Central memory CD8-positive, alpha-beta T cell (primary cell): Measurements from ENCODE around the gene TMEM184A.
"Not testable (repeated sequence)": the region's sequence is repeated elsewhere in the genome, so short reads cannot be mapped to it uniquely, and the experiment has no call there.

Experiments
- ATAC-seq: fragments of 150-1000 bp; cut with Tn5 transposase; replicated peaks from 2 replicates; pipeline ENCODE4 v1.10.0; 2022; ENCODE audit warnings: mild to moderate bottlenecking, moderate FRiP score, moderate number of reproducible peaks; ENCODE audit not compliant: poor library complexity, severe bottlenecking; ENCODE audit errors: extremely low read depth
- DNase-seq, 2 donors: peaks; one replicate each; pipeline ENCODE4 v3.0.0; 2021; ENCODE audit warnings: low spot score in 2 of 2
- H3K27ac Mint-ChIP-seq: one replicate; pipeline ENCODE4 v1.8.0; 2022; ENCODE audit warnings: low read depth, mild to moderate bottlenecking, moderate library complexity, mixed read lengths
- H3K27me3 Mint-ChIP-seq: one replicate; pipeline ENCODE4 v1.8.0; 2022; ENCODE audit warnings: mixed read lengths
- H3K36me3 Mint-ChIP-seq: one replicate; pipeline ENCODE4 v1.8.0; 2022; ENCODE audit warnings: mild to moderate bottlenecking, moderate library complexity, mixed read lengths; ENCODE audit not compliant: insufficient read depth
- H3K4me1 Mint-ChIP-seq: one replicate; pipeline ENCODE4 v1.8.0; 2022; ENCODE audit warnings: mixed read lengths
- H3K4me3 Mint-ChIP-seq: one replicate; pipeline ENCODE4 v1.8.0; 2022; ENCODE audit warnings: mild to moderate bottlenecking, moderate library complexity, mixed read lengths
- H3K9me3 Mint-ChIP-seq: one replicate; pipeline ENCODE4 v1.8.0; 2022; ENCODE audit warnings: mixed read lengths

TMEM184A gene

DNA sequence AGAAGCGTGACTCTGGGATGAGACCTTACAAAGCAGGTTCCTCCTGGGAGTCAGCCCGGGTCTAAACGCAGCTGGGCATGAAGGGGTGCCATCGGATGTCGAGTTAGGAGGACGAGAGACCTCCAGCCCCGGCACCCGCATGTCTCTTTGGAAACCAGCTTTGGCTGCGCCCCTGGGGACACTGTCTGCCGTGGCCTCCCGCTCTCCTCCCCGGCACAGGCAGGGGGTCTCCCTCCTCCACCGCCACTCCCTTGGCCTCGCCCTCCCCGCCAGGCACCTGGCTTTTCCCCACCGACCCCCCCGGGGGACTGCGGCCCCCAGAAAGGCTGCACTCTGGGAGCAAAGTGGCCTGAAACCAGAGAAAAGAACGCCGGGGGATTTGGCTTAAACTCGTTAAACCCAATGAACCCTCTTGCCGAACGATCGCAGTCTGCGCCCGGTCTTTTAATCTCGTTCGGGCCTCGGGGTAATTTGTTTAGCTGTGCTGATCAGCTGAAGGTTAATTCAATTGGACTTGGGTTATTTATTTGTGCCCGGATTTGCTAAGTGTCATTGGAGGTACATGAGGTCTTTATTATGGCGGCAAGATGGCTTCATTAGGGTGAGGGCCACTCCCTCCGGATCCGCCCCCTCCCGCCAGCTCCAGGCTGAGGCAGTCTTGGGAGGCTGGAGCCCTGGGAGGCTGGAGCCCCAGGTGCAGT is 30.3 kb upstream of the TMEM184A start:
- no peaks in the 10 kb centered on the region for H3K9me3 Mint-ChIP-seq
- H3K4me1 Mint-ChIP-seq = peaks cover under 1% of the 10 kb centered on the region
- H3K27ac Mint-ChIP-seq = no peak overlapping the region
- DNase-seq = no peak
- H3K36me3 Mint-ChIP-seq = no peaks in the 10 kb centered on the region
- H3K27me3 Mint-ChIP-seq = peaks cover 37% of the 10 kb centered on the region
- no peak for ATAC-seq
- H3K4me3 Mint-ChIP-seq = no peak overlapping the region

DNA sequence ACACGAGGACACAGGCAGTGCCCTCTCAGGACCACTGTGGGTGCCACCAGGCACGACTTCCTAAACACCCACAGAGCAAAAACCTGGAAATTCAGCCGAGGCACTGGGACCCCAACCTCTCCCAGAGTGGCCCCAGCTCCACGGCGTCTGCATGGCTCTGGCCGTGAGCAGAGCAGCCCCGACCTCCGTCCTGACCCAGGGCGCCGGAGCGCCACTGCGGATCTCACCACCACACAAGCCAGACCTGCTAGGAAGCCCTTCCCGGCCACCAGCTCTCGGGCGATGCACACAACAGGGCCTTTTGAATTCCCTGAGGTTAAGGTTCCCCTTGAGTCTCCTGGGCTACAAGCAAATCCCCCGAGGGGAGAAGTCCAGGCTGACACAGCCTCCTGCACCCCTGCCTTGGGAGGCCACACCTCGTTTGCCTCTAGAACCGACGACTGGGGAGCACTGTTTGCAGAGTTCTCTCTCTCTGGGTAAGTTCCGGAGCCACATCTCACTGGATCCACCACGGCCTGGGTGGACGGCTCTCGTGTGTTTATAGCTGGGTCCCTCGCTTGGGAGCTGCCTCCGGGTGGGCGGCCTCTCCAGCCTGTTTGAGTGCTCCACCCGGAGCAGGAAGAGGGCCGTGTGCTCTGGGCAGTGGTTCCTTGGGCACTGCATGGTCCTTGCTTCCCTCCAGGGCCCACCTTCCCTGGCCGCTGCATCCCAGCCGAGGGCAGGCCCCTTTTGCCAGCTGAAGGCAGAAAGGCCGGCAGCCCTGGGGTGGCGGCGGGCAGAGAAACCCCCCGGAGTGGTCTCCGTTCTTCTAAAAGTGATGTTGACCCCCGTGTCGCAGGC is 29.4 kb upstream of the TMEM184A start:
- Mint-ChIP-seq H3K4me3 (no peak overlapping the region), H3K27me3 (peaks cover 28% of the 10 kb centered on the region), H3K9me3 (no peaks in the 10 kb centered on the region), H3K36me3 (no peaks in the 10 kb centered on the region), H3K4me1 (peaks cover under 1% of the 10 kb centered on the region), H3K27ac (no peak overlapping the region)
- DNase-seq (no peak), ATAC-seq (no peak)

DNA sequence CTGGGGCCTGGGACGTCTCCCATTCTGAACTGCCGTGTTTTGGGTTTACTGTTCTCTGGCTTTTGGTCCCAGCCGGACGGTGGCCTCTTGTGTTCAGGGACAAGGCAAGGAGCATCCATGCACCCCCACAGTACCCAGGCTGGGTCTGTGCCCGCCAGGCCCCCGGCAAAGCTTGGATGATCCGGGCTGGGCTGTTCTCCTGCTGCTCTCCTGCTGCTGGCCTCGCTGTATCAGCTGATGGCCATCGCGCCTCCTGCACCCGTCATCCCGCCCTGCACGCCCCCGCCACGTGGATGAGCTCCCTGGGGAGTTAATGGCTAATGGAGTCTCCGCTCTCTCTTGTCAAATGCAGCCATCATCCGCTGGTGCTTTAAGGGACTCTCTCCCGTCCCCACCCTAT is 28.7 kb upstream of the TMEM184A start:
- H3K27ac Mint-ChIP-seq = no peak overlapping the region
- H3K4me1 Mint-ChIP-seq = peaks cover 8% of the 10 kb centered on the region
- H3K9me3 Mint-ChIP-seq = no peaks in the 10 kb centered on the region
- DNase-seq = no peak
- no peak for ATAC-seq
- H3K27me3 Mint-ChIP-seq = peaks cover 21% of the 10 kb centered on the region
- no peak overlapping the region for H3K4me3 Mint-ChIP-seq
- H3K36me3 Mint-ChIP-seq = peaks cover 2% of the 10 kb centered on the region

DNA sequence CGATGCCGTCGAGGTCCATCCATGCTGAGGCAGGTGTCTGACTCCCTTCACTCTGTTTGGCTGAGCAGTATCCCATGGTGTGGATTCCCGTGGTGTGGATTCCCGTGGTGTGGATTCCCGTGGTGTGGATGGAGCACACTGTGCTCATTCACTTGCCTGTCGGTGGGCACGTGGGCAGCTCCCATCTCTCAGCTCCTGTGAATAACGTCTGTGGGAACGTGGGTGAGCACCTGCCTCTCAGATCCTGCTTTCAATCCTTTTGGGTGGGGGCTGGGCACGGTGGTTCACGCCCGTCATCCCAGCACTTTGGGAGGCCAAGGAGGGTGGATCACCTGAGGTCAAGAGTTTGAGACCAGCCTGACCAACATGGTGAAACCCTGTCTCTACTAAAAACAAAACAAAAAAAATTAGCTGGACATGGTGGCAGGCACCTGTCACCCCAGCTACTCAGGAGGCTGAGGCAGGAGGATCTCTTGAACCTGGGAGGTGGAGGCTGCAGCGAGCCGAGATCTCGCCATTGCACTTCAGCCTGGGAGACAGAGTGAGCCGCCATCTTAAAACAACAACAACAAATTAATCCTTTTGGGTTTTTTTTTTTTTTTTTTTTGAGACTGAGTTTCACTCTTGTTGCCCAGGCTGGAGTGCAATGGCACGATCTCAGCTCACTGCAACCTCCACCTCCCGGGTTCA is 27.4 kb upstream of the TMEM184A start:
- ATAC-seq, H3K27ac Mint-ChIP-seq: not testable (repeated sequence)

DNA sequence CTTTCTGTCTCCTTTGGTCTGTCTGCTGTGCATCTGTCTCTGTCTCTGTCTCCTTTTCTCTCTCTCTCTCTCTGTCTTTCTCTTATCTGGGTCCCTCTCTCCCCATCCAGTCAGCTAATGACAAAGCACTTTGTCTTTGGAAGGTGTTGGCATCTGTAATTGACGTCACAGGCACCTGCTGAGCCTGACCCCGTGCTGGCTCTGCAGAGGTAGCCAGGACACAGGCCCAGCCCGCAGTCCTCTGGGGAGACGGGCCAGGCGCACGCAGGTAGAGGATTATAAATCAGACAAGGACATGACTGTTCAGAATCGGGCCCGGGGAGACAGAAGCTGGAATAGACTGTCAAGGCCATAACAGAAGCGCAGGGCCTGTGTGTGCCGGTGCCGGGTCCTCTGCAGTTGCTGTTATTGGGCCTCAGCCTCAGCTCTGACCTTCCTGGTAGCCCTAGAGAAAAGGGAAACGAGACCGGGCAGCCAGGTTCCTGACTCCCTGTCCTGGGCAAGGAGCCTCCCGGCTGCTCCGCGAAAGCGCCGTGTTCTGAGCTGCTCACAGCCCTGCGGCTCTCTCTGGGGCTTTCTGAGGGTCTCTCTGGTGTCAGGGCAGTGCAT is 24.5 kb upstream of the TMEM184A start:
- no peaks in the 10 kb centered on the region for H3K27me3 Mint-ChIP-seq
- peak overlapping the region; percentile 16 for H3K27ac Mint-ChIP-seq
- no peaks in the 10 kb centered on the region for H3K9me3 Mint-ChIP-seq
- no peak for DNase-seq
- no peak overlapping the region for H3K4me3 Mint-ChIP-seq
- H3K36me3 Mint-ChIP-seq = peaks cover 2% of the 10 kb centered on the region
- ATAC-seq = no peak
- peaks cover 15% of the 10 kb centered on the region for H3K4me1 Mint-ChIP-seq

More for the DNA sequence above, 27.4 kb upstream of the TMEM184A start:
- not testable (repeated sequence) for DNase-seq, H3K36me3 Mint-ChIP-seq, H3K4me3 Mint-ChIP-seq, H3K9me3 Mint-ChIP-seq, H3K27me3 Mint-ChIP-seq
- peaks cover 14% of the 10 kb centered on the region for H3K4me1 Mint-ChIP-seq

DNA sequence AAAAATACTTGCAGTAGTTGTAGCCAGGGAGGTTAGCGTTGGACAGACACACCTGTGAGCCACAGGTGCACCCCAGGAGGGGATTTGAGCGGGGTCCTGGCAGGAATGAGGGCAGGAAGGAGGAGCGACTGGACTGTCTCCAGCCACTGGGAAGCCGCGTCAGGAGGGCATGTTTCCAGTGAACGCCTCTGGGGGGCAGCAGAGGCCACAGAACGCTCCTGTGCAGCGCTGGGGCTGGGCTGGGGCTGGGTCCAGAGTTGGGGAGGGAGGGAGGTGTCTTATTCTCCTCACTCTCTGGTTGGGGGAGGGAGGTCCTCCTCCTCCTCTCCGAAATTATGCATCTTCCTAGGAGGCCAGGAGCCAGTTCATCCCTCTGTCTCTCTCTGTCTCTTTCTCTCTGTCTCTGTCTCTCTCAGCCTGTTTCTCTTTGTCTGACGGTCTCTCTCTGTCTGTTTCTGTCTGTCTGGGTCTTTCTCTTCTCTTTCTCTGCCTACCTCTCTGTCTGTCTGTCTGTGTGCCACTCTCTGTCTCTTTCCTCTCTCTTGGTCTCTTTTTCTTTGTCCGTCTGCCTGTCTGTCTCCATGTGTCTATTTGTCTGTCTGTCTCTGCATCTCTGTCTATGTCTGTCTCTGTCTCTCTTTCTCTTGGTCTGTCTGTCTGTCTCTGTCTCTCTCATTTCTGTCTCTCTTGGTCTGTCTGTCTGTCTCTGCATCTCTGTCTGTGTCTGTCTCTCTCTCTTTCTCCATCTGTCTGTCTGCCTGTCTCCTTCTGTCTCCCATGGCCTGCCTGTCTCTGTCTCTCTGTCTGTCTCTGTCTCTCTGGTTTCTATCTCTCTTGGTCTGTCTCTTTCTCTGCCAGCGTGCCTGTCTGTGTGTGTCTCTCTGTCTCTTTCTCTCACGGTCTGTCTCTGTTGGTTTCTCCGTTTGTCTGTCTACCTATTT is 23.7 kb upstream of the TMEM184A start:
- Mint-ChIP-seq H3K27ac (peak overlapping the region; percentile 16), H3K36me3 (peaks cover 2% of the 10 kb centered on the region), H3K4me3 (no peak overlapping the region), H3K4me1 (peaks cover 15% of the 10 kb centered on the region), H3K9me3 (no peaks in the 10 kb centered on the region), H3K27me3 (no peaks in the 10 kb centered on the region)
- DNase-seq (peak; percentile 42 to 50), ATAC-seq (peak; percentile 93)

DNA sequence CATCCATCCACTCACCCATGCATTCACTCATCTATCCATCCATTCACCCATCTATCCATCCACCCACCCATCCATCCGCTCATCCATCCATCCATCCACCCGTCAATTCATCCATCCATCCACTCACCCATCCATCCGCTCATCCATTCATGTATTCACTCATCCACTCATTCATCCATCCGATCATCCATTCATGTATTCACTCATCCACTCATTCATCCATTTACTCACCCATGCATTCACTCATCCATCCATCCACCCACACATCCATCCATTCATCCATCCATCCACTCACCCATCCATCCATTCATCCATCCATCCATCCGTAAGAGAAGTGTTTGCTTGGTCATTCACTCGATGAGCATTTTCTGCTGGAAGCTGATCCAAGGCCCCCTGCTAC is 22.5 kb upstream of the TMEM184A start:
- ATAC-seq (no peak), DNase-seq (no peak)
- Mint-ChIP-seq H3K9me3 (no peaks in the 10 kb centered on the region), H3K4me3 (no peak overlapping the region), H3K4me1 (peaks cover 15% of the 10 kb centered on the region), H3K27ac (no peak overlapping the region), H3K36me3 (peaks cover 2% of the 10 kb centered on the region), H3K27me3 (no peaks in the 10 kb centered on the region)

DNA sequence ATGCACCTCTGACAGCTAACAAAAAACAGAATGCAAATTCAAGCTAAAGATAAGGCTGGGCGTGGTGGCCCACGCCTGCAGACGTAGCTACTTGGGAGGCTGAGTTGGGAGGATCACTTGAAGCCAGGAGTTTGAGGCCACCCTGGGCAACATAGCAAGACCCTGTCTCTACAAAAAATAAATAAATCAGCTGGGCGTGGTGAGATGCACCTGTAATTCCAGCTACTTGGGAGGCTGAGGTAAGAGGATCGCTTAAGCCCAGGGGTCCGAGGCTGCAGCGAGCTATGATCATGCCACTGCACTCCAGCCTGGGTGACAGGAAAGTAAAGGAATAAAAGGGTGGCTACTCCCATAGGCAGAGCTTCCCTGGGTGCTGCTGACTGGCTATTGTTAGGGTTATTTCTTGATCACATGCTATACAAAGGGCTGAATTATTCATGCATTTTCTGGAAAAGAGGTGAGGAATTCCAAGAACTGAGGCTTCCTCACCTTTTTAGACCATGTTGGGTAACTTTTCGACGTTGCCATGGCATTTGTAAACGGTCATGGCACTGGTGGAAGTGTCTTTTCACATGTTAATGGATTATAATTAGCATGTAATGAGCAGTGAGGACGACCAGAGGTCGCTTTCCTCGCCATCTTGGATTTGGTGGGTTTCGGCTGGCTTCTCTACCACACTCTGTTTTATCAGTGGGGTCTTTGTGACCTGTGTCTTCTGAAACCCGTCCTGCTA is 20.7 kb upstream of the TMEM184A start:
- Mint-ChIP-seq H3K27ac (no peak overlapping the region), H3K9me3 (no peaks in the 10 kb centered on the region)
- no peak for DNase-seq

DNA sequence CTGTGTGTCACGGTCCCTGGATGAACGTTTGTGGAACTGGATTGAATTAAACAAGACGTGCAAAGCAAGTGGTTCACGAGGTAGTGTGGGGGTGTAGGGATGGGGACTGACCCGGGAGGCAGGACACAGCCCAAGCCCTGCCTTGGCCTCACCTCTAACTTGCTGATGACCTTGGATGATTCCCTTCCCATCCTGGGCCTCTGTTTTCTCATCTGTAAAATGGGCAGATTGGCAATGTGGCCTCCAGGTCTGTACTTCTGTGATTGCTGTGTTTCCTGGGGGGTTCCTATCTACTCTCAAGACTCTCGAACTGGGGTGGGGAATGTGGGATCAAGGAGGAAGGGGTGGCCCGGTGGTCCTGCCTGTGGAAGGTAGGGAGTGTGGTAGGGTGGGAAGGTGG is 19.8 kb upstream of the TMEM184A start:
- peaks cover 21% of the 10 kb centered on the region for H3K4me1 Mint-ChIP-seq
- ATAC-seq (no peak), DNase-seq (no peak)
- H3K36me3 Mint-ChIP-seq = peaks cover 2% of the 10 kb centered on the region
- H3K27me3 Mint-ChIP-seq = no peaks in the 10 kb centered on the region
- H3K4me3 Mint-ChIP-seq = no peak overlapping the region
- H3K9me3 Mint-ChIP-seq = no peaks in the 10 kb centered on the region
- no peak overlapping the region for H3K27ac Mint-ChIP-seq

More for the DNA sequence above, 20.7 kb upstream of the TMEM184A start:
- H3K27me3 Mint-ChIP-seq = no peaks in the 10 kb centered on the region
- no peak overlapping the region for H3K4me3 Mint-ChIP-seq
- H3K4me1 Mint-ChIP-seq = peaks cover 21% of the 10 kb centered on the region
- H3K36me3 Mint-ChIP-seq = peaks cover 2% of the 10 kb centered on the region
- no peak for ATAC-seq

DNA sequence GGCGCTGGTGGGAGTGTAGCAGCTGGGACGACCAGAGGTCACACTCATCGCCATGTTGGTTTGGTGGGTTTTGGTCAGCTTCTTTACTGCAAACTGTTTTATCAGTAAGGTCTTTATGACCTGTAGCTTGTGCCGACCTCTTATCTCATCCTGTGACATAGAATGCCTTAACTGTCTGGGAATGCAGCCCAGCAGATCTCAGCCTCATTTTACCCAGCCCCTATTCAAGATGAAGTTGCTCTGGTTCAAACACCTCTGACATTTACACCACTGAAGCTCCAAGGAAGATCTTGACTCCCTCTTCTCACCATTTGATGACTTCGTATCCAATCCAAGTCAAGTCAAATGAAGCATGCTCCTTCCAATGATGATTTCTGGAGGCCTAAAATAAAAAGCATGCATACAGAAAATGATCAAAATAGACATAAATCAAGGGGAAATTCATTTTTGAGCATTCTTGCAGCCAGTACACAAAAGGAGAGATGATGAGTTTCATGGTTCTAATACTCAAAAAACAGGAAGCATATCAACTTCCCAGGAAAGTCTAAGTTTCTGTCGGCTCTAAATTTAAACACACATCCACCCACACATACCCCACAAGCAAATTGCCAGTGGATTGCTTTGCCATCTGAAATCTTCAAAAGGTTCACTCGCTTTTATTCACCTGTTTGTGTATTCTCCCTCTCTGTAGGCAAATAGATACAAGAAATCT is 16.3 kb upstream of the TMEM184A start:
- Mint-ChIP-seq H3K4me1 (peaks cover 21% of the 10 kb centered on the region), H3K27ac (no peak overlapping the region), H3K4me3 (no peak overlapping the region), H3K36me3 (peaks cover 6% of the 10 kb centered on the region), H3K27me3 (no peaks in the 10 kb centered on the region), H3K9me3 (no peaks in the 10 kb centered on the region)
- DNase-seq (no peak), ATAC-seq (no peak)
